ENCODE results near the gene XPO5. TPM values are rescaled to one million over a fixed set of nuclear protein-coding genes. Genes with fewer than 3 reads are reported as not detected.
A peak's percentile ranks its signal among the peaks of the same experiment; 100 is the strongest.

Gene XPO5
- polyA plus RNA-seq, 1 of the 3 experiments (the other 2 are of a cell fraction) = 29.5 TPM

GRCh38 chr6:43625393-43625992 lies 49.7 kb upstream of the XPO5 start:
- no peak overlapping the region for H3K9ac ChIP-seq
- no peak for DNase-seq
- no peak overlapping the region for H2AFZ ChIP-seq (ENCODE audit: low read depth)
- H3F3A ChIP-seq (replicated peaks; ENCODE audit: insufficient read depth) = peaks cover 16% of the 10 kb centered on the region
- 95% methylated on average over 7 of the region's 16 CpGs for WGBS (ENCODE audit: low lambda C conversion rate)
- ChIA-PET POLR2A (no interaction called here), CTCF (interaction anchor here (0.6 to 2.2 kb wide), 4 partner anchors 17 to 744 kb away, joined by 3 to 11 read pairs (median 4); partner anchors contain the start of gene VEGFA)
- peaks cover 40% of the 10 kb centered on the region for H3K79me2 ChIP-seq (ENCODE audit: insufficient read depth)
- H3K36me3 ChIP-seq (replicated peaks in 1 of 2; ENCODE audit: control insufficient read depth in 1 of 2, insufficient read depth in 2 of 2, low read length in 1 of 2) = peaks cover 54 to 56% of the 10 kb centered on the region in 2 experiments
- no peaks in the 10 kb centered on the region for H3K9me2 ChIP-seq
- TF ChIP-seq, protein P1, sequence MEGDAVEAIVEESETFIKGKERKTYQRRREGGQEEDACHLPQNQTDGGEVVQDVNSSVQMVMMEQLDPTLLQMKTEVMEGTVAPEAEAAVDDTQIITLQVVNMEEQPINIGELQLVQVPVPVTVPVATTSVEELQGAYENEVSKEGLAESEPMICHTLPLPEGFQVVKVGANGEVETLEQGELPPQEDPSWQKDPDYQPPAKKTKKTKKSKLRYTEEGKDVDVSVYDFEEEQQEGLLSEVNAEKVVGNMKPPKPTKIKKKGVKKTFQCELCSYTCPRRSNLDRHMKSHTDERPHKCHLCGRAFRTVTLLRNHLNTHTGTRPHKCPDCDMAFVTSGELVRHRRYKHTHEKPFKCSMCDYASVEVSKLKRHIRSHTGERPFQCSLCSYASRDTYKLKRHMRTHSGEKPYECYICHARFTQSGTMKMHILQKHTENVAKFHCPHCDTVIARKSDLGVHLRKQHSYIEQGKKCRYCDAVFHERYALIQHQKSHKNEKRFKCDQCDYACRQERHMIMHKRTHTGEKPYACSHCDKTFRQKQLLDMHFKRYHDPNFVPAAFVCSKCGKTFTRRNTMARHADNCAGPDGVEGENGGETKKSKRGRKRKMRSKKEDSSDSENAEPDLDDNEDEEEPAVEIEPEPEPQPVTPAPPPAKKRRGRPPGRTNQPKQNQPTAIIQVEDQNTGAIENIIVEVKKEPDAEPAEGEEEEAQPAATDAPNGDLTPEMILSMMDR (IDR thresholded peaks at IDR 0.05) = no peak
- TF ChIP-seq POLR2AphosphoS5 (IDR thresholded peaks at IDR 0.05; ENCODE audit: low read depth, low read length) (0 out of 2 replicates have a peak, but pooled peaks have one; percentile 18), FOXM1 (IDR thresholded peaks at IDR 0.05; ENCODE audit: low read depth) (no peak), MXI1 (IDR thresholded peaks at IDR 0.05; ENCODE audit: low read depth, low read length) (no peak)
- TF ChIP-seq, protein P2, sequence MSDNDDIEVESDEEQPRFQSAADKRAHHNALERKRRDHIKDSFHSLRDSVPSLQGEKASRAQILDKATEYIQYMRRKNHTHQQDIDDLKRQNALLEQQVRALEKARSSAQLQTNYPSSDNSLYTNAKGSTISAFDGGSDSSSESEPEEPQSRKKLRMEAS (IDR thresholded peaks at IDR 0.05; ENCODE audit: low read depth) = no peak
- H3K4me2 ChIP-seq = no peak overlapping the region
- H3K9me3 ChIP-seq = no peaks in the 10 kb centered on the region
- no peaks in the 10 kb centered on the region for H3K27me3 ChIP-seq (ENCODE audit: insufficient read depth)
- no peak overlapping the region for H3K27ac ChIP-seq (ENCODE audit: low read depth in 2 of 2, low read length in 1 of 2)
- H4K20me1 ChIP-seq (ENCODE audit: insufficient read depth) = no peaks in the 10 kb centered on the region
- H3K4me3 ChIP-seq (ENCODE audit: low read depth in 2 of 2, low read length in 1 of 2) = no peak overlapping the region
- peaks cover 5 to 21% of the 10 kb centered on the region in 2 experiments for H3K4me1 ChIP-seq (ENCODE audit: control insufficient read depth in 1 of 2, insufficient read depth in 2 of 2, low read depth in 1 of 2, low read length in 1 of 2)

DNA sequence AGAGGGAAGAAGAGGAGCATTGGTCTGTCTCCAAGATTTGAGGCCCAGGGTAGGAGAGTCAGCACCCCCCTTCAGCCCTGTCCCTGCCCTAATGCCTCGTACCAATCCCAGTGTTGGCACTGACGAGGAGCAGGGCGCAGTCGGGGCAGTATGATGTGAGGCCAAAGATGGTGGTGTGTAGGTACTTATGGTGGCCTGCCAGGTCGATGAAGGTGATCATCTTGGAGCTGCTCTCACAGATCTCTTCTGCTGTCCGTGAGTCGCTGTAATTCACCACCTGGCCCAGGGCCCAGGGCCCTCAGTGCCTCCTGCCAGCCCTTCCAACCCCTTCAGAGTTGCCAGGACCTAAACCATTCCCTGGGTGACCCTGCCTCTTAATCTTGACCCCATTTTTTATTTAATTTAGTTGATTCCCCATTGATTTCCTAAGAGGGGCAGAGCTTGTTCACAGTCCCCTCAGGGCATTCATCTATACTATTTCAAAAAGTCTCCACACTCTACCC lies 49.0 kb upstream of the XPO5 start:
- CTCF ChIA-PET = interaction anchor here (2.2 kb wide), 1 partner anchor 17 kb away, joined by 11 read pairs; no protein-coding TSS in a partner anchor
- TF ChIP-seq CHD2 (IDR thresholded peaks at IDR 0.05; ENCODE audit: low read length, partially characterized antibody) (no peak), USF1 (IDR thresholded peaks at IDR 0.05; ENCODE audit: borderline replicate concordance, low read depth) (no peak), SIN3A (IDR thresholded peaks at IDR 0.05; ENCODE audit: borderline replicate concordance, low read depth, low read length) (no peak), NFIC (IDR thresholded peaks at IDR 0.05; ENCODE audit: borderline replicate concordance) (no peak), POLR2AphosphoS5 (IDR thresholded peaks at IDR 0.05; ENCODE audit: low read depth, low read length) (no peak), EZH2phosphoT487 (IDR thresholded peaks at IDR 0.05; ENCODE audit: borderline replicate concordance, low read depth) (no peak), RCOR1 (IDR thresholded peaks at IDR 0.05; ENCODE audit: low read length) (no peak), TCF12 (IDR thresholded peaks at IDR 0.05) (no peak), ELF1 (IDR thresholded peaks at IDR 0.05) (no peak), NRF1 (IDR thresholded peaks at IDR 0.05; ENCODE audit: low read depth, low read length) (no peak), MXI1 (IDR thresholded peaks at IDR 0.05; ENCODE audit: low read depth, low read length) (no peak), USF2 (IDR thresholded peaks at IDR 0.05; ENCODE audit: borderline replicate concordance, low read depth, low read length) (no peak), EP300 (IDR thresholded peaks at IDR 0.05; ENCODE audit: borderline replicate concordance in 1 of 2, low read depth in 1 of 2, low read length in 1 of 2) (no peak)
- TF ChIP-seq, protein P3, sequence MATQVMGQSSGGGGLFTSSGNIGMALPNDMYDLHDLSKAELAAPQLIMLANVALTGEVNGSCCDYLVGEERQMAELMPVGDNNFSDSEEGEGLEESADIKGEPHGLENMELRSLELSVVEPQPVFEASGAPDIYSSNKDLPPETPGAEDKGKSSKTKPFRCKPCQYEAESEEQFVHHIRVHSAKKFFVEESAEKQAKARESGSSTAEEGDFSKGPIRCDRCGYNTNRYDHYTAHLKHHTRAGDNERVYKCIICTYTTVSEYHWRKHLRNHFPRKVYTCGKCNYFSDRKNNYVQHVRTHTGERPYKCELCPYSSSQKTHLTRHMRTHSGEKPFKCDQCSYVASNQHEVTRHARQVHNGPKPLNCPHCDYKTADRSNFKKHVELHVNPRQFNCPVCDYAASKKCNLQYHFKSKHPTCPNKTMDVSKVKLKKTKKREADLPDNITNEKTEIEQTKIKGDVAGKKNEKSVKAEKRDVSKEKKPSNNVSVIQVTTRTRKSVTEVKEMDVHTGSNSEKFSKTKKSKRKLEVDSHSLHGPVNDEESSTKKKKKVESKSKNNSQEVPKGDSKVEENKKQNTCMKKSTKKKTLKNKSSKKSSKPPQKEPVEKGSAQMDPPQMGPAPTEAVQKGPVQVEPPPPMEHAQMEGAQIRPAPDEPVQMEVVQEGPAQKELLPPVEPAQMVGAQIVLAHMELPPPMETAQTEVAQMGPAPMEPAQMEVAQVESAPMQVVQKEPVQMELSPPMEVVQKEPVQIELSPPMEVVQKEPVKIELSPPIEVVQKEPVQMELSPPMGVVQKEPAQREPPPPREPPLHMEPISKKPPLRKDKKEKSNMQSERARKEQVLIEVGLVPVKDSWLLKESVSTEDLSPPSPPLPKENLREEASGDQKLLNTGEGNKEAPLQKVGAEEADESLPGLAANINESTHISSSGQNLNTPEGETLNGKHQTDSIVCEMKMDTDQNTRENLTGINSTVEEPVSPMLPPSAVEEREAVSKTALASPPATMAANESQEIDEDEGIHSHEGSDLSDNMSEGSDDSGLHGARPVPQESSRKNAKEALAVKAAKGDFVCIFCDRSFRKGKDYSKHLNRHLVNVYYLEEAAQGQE (IDR thresholded peaks at IDR 0.05; ENCODE audit: low read depth, low read length) = no peak
- TF ChIP-seq, protein P4, sequence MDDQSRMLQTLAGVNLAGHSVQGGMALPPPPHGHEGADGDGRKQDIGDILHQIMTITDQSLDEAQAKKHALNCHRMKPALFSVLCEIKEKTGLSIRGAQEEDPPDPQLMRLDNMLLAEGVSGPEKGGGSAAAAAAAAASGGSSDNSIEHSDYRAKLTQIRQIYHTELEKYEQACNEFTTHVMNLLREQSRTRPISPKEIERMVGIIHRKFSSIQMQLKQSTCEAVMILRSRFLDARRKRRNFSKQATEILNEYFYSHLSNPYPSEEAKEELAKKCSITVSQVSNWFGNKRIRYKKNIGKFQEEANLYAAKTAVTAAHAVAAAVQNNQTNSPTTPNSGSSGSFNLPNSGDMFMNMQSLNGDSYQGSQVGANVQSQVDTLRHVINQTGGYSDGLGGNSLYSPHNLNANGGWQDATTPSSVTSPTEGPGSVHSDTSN (IDR thresholded peaks at IDR 0.05) = no peak
- Histone ChIP-seq H3K27ac (ENCODE audit: low read depth in 2 of 2, low read length in 1 of 2) (no peak overlapping the region), H3K36me3 (replicated peaks in 1 of 2; ENCODE audit: control insufficient read depth in 1 of 2, insufficient read depth in 2 of 2, low read length in 1 of 2) (peaks cover 56 to 60% of the 10 kb centered on the region in 2 experiments), H4K20me1 (ENCODE audit: insufficient read depth) (no peaks in the 10 kb centered on the region), H3F3A (replicated peaks; ENCODE audit: insufficient read depth) (peaks cover 13% of the 10 kb centered on the region), H3K4me3 (ENCODE audit: low read depth in 2 of 2, low read length in 1 of 2) (no peak overlapping the region), H3K4me2 (no peak overlapping the region), H3K4me1 (ENCODE audit: control insufficient read depth in 1 of 2, insufficient read depth in 2 of 2, low read depth in 1 of 2, low read length in 1 of 2) (peaks cover 5 to 17% of the 10 kb centered on the region in 2 experiments), H3K79me2 (ENCODE audit: insufficient read depth) (peaks cover 40% of the 10 kb centered on the region), H3K27me3 (ENCODE audit: insufficient read depth) (no peaks in the 10 kb centered on the region), H2AFZ (ENCODE audit: low read depth) (no peak overlapping the region), H3K9ac (no peak overlapping the region), H3K9me2 (no peaks in the 10 kb centered on the region), H3K9me3 (no peaks in the 10 kb centered on the region)
- POLR2A ChIA-PET = no interaction called here
- DNase-seq = no peak
- WGBS (ENCODE audit: low lambda C conversion rate) = 74% methylated on average over 5 of the region's 7 CpGs
